HG03521 (cell line): ENCODE results near the gene DUOX2.

ENCODE experiments used
- ATAC-seq: cut with Tn5 transposase; IDR thresholded peaks from one replicate; pipeline ENCODE4 v1.9.1; 2021; ENCODE audit warnings: mild to moderate bottlenecking, moderate library complexity; ENCODE audit not compliant: unreplicated experiment

DUOX2 gene

DNA sequence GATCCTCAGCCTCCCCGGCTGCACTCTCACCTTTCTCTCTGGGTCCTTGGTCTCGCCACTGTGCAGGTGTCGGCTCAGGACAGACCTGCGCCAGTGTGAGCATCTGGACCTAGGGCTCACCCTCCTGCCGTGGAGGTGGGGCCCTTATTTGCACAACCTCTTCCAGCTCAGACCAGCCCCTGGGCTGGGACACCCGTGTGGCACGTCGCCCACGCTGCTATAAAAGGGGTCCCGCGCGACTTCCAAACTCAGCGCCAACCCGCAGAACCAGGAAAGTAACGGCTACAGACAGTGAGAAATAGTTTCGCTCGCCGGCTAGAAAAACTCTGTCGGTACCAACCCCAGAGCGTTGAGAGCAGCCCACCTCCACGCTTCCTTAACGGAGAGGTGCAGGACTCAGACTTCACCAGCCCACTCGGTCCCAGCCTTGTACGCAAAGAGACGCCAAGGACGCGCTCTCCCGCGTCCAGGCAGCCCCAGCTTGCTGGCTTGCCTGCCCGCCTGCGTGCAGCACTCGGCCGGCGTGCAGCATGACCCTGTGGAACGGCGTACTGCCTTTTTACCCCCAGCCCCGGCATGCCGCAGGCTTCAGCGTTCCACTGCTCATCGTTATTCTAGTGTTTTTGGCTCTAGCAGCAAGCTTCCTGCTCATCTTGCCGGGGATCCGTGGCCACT is at the start of gene DUOX2, which contains the start of gene DUOXA2:
Gene DUOX2, minus strand, starts transcription at position 97 of the 675 bp plus-strand sequence. CDS start 761 bp downstream, outside the sequence.
Gene DUOXA2, plus strand, starts transcription at position 251 of the 675 bp plus-strand sequence. Its CDS starts 280 bp downstream, at position 531.
- no peak for ATAC-seq

DNA sequence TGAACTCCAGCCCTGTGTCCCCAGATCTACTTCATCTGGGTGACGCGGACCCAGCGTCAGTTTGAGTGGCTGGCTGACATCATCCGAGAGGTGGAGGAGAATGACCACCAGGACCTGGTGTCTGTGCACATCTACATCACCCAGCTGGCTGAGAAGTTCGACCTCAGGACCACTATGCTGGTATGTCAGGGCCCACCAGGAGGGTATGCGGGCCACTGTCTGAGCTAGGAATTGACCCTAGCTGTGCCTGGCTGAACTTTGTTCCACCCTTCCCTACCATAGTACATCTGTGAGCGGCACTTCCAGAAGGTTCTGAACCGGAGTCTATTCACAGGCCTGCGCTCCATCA is 49.5 kb upstream of the DUOX2 start:
- no peak for ATAC-seq

DNA sequence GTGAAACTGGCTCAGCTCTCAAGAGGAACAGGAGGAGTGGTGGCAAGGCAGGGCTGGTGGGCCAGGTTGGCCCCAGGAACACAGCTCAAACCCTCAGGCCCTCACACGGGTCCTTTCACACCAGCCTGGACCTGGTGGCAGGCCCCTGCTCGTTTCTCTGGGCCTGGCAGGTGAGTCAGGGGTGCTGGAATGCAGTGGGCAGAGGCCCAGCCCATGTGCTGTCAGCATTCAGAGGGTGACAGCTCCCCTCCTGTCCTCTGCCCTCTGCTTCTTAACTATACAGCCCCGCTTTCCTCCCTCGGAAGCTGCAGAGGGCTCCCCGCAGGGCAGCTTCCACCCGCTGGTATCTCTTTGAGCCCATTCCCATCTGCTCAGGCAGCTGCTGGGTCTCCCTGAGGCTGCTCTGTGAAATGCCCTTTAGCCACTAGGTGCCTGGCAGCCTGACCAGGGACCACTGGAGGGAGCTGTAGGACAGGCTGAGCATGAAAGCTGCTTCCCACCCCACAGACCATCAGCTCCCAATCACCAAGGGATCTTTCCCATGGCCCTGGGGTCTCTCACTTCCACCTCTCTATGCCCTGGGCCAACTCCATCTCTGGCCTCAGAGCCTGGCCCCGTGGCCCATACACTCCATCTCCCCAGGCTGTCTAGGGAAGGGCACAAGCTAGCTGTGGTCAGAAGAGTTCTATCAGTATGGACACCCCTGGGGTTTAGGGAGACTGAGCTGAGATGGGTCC is 49.0 kb upstream of the DUOX2 start:
- ATAC-seq, result peak; percentile 37

DNA sequence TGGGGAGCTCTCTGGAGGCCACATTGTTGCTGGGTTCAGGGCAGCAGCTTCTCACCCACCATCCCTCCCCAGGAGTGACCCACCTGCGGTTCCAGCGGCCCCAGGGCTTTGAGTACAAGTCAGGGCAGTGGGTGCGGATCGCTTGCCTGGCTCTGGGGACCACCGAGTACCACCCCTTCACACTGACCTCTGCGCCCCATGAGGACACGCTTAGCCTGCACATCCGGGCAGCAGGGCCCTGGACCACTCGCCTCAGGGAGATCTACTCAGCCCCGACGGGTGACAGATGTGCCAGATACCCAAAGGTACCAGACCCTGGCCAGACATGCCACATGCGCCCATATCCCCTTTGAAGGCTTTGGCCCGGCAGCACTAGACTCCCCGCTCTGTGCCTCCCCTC is 47.7 kb upstream of the DUOX2 start:
- no peak for ATAC-seq

DNA sequence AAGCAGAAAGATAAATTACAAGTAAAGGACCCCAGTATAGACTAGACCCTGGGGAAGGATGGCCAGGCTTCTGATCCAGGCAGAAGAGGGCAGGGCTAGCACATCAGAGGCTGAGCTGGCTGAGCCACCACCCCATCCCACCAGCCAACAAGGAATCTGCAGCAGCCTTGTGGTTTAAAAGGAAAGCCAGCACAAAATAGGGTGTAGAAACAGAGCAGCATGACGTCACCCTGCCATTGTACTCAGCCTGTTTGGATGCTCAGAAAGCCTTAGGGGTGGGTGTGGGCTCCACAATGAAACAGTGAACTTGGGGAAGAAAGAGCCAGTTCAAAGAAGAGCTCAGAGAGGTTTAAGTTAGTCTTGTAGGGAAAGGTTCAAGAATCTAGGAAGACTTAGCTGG is 44.0 kb upstream of the DUOX2 start:
- no peak for ATAC-seq

DNA sequence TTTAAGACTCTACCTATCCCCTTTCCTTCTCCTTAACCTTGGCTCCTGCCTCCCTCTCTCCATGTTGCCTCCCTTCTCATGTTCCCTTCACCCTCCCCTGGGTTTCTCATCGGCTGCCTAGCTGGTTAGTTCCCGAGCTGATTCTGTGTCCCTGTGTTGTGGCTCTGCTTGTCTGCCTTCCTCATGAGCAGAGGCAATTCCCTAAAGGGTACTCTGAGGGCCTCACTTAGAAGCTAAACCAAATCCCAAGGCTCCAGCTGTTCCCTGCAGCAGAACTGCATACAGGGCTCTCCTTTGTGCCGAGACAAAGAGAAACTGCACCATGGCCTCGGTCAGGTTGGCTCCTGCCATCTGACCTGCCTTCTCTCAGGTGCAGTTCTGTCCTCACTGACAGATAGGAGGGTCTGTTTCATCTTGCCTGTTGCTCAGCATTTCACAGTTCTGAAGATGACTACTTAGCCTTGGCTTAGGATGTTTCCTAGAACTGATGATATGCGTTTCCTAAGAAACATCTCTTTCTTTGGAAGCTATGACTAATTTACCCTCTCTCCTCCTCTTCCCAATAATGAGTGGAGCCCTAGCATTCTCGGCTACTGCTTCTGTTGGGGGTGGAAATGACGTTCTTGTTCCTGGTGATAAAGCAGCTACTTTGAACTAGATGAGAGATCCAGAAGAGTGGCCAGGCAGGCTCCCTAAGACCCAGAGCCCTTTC is 42.9 kb upstream of the DUOX2 start:
- no peak for ATAC-seq

DNA sequence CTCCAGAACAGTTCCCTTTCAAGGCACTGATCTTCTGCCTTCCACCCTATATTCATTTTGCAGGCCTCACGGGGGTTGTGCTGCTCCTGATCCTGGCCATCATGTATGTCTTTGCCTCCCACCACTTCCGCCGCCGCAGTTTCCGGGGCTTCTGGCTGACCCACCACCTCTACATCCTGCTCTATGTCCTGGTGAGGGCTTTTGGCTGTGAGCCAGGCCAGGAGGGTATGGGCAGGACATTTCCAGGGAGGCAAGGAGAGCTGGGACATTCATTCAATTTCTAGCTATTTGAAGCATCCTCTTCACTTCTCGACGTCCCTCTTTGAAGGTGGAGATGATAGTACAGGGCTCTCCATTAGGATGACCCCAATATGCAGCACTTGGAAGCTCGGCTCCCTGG is 41.8 kb upstream of the DUOX2 start:
- ATAC-seq, result no peak

DNA sequence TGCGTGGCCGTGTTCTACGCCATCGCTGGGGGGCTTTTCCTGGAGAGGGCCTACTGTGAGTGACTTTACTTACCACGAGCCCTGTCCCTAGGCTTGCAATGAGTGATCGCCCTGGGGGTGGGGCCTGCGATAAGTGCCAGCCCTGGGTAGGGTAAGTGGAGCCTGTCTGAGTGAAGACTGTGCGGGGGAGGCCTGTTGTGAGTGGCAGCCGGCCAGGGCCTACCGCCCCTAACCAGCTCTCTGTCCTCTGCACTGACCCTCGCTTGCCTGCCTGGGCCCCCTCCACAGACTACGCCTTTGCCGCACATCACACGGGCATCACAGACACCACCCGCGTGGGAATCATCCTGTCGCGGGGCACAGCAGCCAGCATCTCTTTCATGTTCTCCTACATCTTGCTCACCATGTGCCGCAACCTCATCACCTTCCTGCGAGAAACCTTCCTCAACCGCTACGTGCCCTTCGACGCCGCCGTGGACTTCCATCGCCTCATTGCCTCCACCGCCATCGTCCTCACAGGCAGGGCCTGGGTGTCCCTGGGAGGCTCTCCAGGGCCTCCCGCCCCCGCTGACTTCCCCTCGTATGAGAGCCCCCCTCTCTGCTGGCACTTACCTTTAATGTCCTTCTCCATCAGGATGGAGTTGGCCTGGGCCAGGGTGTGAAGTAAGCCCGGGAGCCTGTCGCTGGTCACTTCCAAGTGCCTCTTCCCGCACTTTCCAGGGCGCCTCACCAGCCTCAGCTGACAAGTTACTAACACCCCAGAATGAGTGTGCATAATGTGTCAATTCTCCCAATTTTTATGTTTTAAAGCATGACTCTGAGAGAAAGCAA is 38.2 kb upstream of the DUOX2 start:
- no peak for ATAC-seq

DNA sequence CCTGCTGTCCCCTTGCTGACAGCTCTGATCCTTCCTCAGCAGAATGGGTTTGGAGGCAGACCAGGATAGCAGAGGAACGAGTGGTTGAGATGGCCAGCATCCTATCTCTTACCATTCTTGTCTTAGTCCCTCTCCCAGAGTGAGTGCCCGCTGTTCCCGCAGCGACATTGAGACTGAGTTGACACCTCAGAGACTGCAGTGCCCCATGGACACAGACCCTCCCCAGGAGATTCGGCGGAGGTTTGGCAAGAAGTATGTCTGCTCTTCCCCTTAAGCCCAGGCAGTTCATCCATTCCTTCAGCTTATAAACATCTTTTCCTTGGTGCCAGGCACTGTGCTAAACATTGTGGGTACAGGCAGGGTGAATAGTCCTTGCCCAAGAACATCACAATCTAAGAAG is 37.0 kb upstream of the DUOX2 start:
- no peak for ATAC-seq

DNA sequence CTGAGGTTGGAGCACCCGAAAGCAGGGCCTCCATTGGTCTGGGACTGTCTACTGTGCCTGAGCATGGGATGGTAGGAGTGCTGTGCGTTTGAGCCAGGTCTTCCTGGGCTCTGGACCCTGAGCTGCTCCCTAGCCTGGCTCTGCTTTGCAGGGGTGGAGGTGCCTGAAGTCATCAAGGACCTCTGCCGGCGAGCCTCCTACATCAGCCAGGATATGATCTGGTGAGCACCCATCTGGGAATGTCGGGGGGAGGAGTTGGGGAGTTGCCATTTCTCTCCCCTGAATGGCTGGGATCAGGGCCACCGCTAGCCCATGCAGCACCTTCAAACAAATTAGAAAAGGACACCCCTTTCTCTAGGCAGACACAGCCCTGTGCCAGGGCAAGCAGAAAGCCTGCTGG is 36.5 kb upstream of the DUOX2 start:
- no peak for ATAC-seq

DNA sequence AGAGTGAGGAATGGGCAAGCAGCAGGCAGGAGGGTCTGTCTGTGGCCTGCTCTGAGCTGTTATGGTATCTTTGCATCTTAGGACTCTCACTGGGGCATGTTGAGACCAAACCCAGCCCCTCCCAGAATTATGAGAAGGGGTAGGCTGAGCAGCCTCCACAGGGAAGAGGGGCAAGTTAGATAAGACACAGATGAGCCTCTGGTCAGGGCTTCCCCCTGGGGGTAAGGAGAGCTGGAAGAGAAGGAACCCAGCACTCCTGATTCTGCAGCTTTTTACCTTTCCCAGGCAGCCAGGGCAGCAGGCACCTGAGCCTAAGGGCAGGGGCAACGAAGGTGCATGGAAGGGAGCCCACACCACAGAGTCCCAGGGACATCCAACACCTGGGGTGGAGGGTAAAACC is 35.1 kb upstream of the DUOX2 start:
- ATAC-seq, result no peak

DNA sequence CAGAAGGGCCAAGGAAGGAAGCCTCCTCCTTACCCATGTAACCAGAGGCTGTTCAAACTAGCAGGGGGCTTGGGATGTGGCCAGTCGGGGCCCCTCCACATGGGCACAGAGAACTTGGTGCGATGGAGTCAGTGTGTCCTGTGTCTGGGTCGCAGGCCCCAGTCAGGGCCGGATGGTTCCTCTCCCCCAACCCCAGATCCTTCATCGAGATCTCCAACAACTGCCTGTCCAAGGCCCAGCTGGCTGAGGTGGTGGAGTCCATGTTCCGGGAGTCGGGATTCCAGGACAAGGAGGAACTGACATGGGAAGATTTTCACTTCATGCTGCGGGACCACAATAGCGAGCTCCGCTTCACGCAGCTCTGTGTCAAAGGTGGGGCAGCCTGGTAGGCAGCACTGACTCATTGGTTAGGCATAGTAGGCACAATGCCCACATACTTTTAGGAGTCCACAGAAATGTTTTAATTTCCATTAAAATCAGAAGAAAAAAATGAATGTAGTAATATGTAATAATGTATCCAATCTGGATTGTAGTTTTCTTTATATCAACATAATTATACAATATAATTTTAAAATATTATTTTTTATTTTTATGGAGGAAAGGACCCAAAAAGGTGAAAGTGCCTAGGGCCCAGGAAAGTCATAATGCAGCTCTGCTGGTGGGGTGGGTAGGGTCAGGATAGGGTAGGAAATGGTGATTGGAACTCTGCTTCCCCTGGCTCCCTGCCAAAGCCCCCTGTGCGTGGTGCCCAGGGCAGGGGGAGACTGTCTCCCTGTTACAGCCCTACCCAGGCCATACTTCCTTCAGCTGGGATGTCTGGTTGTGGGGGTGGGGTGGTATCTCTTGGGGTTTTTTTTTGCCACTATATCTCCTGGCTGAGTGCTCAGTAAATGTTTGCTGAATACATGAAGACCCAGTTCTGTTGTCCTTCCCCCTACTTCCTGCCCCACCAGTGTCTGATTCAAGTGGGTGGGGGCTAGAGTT is 34.4 kb upstream of the DUOX2 start:
- no peak for ATAC-seq

DNA sequence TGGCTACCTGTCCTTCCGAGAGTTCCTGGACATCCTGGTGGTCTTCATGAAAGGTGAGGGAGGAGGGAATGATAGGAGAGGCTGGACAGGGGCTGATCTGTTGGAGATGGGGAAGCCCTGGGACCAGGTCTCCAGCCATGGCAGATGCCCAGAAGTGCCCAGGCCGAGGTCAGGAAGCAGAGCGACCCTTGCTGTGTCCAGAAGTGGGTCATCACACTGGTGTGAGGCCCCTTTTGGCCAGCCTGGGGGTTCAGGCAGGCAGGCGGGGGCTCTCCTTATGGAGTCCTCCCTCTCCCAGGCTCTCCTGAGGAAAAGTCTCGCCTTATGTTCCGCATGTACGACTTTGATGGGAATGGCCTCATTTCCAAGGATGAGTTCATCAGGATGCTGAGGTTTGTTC is 33.6 kb upstream of the DUOX2 start:
- ATAC-seq, result no peak

DNA sequence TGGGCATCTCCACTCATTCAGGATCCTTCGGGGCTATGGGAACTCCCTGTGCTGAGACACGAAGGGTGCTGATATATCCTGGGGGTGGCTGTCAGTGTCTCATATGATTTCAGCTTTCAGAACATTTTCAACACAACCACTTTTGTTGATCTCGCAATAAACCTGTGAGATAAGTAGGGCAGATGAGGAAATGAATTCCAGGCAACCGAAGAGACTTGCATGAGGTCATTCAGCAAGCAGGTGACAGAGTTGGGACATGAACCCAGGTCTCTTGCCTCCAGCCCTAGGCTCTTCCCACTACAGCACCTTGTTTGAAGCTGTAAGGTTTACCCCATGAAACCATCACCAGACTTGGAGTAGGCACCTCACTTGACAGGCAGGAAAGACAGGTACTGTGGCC is 32.4 kb upstream of the DUOX2 start:
- no peak for ATAC-seq

DNA sequence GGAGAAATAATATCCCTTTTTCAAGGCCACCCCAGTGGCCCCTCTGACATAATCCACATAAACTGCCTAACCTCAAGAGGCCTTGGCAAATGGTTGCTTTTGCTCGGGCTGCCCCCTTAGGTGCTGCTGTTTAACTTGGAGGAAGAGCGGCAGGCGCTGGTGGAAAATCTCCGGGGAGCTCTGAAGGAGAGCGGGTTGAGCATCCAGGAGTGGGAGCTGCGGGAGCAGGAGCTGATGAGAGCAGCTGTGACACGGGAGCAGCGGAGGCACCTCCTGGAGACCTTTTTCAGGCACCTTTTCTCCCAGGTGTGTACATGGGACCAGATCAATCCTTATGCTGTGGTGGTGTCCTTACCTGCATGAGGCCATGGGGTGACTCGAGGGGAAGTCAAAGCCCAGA is 30.8 kb upstream of the DUOX2 start:
- ATAC-seq, result no peak

DNA sequence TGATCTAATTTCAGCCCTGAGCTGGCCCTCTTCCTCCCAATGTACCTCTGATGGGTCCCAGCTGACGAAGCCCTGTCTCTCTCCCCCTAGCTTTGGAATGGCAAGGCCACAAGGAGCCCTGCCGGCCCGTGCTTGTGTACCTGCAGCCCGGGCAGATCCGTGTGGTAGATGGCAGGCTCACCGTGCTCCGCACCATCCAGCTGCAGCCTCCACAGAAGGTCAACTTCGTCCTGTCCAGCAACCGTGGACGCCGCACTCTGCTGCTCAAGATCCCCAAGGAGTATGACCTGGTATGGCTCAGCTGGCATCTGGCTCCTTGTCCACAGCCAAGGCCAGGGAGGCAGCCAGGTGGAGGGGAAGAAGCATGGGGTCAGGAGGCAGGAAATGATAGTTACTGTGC is 30.0 kb upstream of the DUOX2 start:
- no peak for ATAC-seq

DNA sequence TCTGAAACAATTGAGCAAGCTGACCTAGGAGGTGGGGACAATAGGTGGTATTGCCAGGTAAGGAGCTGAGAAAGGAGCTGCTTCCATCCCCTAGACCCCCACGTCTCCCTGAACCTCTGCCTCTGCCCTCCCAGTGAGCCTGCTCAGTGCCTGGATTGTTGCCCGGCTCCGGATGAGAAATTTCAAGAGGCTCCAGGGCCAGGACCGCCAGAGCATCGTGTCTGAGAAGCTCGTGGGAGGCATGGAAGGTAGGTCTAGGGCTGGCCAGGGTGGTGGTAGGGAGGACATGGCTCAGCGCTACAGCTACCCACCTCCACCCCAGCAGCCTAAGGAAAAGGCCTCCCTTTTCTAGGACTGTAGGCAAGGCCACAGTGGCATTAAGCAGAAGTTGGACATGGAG is 29.1 kb upstream of the DUOX2 start:
- no peak for ATAC-seq

DNA sequence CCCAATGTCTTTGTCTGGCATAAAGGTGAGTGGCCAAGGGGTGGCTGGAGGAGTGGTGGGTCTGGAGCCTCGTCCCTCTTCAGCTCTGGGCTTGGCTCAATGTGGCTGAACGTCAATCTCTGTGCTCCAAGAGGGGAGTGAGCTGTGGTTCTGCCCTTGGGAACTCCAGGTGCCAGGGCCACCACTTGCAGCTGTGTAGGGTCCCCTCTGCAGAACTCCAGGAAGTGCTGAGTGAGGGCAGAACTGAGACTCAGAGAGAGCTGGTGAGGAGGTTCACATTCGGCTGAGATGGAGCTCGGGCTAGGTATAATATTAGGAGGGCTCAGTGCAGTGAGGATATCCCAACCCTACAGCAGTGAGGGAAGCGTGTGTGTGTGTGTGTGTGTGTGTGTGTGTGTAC is 27.4 kb upstream of the DUOX2 start:
- ATAC-seq, result no peak

DNA sequence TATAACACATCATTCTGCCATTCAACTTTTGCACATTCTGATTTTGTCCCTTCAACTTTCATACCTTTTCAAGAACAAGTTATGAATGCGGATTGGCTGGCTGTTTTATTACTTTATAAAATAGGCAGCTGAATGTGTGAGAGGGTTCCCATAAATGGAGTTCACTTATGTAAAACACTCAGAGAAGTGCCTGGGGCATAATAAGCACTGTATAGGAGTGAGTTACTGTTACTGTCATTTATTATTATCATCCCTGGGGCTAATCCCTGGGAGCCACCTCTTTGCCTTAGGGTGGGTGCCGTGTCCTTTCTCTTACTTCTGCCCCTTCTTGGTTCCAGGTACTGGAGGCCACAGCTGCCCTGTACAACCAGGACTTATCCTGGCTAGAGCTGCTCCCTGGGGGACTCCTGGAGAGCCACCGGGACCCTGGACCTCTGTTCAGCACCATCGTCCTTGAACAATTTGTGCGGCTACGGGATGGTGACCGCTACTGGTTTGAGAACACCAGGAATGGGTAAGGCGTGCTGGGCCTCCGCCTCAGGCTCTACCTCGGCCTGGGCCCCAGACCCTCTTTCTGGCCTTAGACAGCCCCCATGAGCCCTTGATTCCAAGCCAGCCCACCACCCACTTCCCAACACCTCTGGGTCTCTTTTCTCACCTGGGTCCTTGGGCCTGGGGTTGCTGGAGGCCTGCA is 26.7 kb upstream of the DUOX2 start:
- ATAC-seq, result no peak
